ENCODE results near the gene PCDHGA1. TPM values are rescaled to one million over a fixed set of nuclear protein-coding genes. Genes with fewer than 3 reads are reported as not detected.
A peak's percentile ranks its signal among the peaks of the same experiment; 100 is the strongest.
"Not testable (repeated sequence)": the region's sequence is repeated elsewhere in the genome, so short reads cannot be mapped to it uniquely, and the experiment has no call there.

The PCDHGA1 gene
- total RNA-seq, 1 experiment from 2014 or later: 3.6 TPM

DNA sequence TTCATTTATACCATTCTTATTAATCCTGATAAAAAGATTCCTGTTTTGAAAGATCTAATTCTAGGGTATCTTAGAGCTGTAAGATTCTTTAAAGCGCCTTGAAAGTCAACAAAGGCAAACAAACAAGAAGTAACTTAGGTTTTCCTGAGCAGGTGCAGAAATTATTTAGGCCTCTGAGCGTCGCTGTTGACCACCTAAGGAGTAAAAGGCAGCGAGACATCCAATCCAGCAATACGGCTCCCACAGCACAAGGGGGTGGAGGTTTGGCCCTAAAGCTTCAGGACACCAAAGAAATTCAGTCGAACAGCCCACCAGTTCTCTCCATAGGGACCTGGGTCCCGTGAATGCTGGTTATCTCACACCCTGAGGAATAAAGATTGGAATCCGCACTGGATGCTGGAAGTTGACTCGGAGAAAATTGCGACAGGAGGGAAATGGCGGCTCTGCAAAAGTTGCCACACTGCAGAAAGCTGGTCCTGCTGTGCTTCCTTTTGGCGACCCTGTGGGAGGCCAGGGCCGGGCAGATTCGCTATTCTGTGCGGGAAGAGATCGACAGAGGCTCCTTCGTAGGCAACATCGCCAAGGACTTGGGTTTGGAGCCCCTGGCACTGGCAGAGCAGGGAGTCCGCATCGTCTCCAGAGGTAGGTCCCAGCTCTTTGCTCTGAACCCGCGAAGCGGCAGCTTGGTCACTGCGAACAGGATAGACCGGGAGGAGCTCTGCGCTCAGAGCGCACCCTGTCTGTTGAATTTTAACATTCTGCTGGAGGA, 8.4 kb downstream of the PCDHGA1 start, which contains the start of gene PCDHGA2:
PCDHGA2 (plus strand) TSS at position 223 of the 769 bp plus-strand sequence.
- 0 out of 2 replicates have a peak, but pooled peaks cover 4% of the 10 kb centered on the region for H3K9me3 ChIP-seq (replicated peaks)
- DNase-seq: peak; percentile 31 to 57
- H3K36me3 ChIP-seq: no peaks in the 10 kb centered on the region
- H3K27me3 ChIP-seq: no peaks in the 10 kb centered on the region
- no peak within 1 kb of the TSS for H3K27ac ChIP-seq
- no peaks in the 10 kb centered on the region for H3K4me1 ChIP-seq
- no peak within 1 kb of the TSS for H3K4me3 ChIP-seq

DNA sequence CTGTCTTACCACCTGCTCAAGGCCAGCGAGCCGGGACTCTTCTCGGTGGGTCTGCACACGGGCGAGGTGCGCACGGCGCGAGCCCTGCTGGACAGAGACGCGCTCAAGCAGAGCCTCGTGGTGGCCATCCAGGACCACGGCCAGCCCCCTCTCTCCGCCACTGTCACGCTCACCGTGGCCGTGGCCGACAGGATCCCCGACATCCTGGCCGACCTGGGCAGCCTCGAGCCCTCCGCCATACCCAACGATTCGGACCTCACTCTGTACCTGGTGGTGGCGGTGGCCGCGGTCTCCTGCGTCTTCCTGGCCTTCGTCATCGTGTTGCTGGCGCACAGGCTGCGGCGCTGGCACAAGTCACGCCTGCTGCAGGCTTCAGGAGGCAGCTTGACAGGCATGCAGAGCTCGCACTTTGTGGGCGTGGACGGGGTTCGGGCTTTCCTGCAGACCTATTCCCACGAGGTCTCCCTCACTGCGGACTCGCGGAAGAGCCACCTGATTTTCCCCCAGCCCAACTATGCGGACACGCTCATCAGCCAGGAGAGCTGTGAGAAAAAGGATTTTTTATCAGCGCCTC, 10.6 kb downstream of the PCDHGA1 start:
- not testable (repeated sequence) for H3K27ac ChIP-seq; H3K36me3 ChIP-seq; H3K4me1 ChIP-seq; H3K4me3 ChIP-seq; DNase-seq; H3K27me3 ChIP-seq; H3K9me3 ChIP-seq (replicated peaks)

DNA sequence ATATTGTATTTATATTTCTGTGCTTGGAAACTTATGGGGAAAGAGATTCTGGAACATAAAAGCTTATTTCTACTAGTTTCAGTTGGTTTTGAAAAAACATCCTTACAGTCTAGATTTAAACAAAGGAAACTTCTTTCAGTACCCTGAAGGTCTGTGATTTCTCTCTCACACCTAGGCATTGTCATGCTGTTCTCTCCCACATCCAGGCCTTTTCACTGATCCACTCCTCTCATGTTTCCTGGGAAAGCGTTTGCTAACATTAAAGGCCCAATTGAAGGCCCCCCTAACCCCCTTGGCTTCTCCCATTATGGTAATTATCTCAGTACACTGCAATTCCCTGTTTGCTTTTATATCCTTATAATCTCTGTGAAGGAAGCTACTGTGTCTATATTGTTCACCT, 12.5 kb downstream of the PCDHGA1 start:
- Histone ChIP-seq H3K4me1 (no peaks in the 10 kb centered on the region), H3K9me3 (replicated peaks) (0 out of 2 replicates have a peak, but pooled peaks cover 3% of the 10 kb centered on the region), H3K36me3 (no peaks in the 10 kb centered on the region), H3K27ac (no peak overlapping the region), H3K4me3 (no peak overlapping the region), H3K27me3 (no peaks in the 10 kb centered on the region)
- no peak for DNase-seq

DNA sequence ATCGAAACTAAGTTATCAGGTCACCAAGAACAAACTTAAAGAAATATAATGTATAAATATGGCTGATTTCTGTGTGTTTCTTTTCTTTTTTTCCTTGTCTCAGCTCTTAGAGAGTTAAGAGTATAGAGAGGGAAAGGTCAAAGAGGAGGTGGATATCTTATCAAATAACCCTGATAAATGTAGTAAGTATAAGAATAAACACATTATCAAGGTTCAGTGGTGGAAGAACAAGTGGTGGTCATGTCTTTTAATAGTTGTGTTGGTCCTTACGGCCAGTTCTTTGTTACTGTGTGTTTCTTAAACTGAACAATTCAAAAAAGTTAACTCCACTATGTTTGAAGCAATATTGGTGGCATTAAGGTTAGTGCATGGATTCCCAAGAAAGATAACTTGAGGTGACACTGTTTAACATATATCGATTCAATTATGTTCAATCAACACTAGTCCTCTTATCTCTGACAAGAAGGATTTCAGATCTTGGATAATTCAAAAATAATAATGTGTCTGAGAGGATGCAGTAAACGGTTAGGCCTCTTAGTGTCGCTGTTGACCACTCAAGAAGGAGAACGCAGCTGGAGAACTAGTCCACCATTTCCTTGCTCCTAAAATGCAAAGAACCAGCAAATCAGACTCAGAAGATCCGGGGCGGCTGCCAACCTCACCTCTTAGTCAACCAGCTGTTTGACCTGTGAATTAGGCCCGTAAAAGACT, 13.1 kb downstream of the PCDHGA1 start, which contains the start of gene PCDHGA3:
PCDHGA3 (plus strand) TSS at position 588 of the 711 bp plus-strand sequence. CDS start 205 bp downstream, outside the sequence.
- Histone ChIP-seq H3K4me1 (no peaks in the 10 kb centered on the region), H3K9me3 (replicated peaks) (peaks cover 3% of the 10 kb centered on the region; the same call in 1 of the 2 replicates), H3K36me3 (no peaks in the 10 kb centered on the region), H3K27ac (no peak within 1 kb of the TSS), H3K4me3 (no peak within 1 kb of the TSS), H3K27me3 (no peaks in the 10 kb centered on the region)
- peak in 1 of 2 experiments; percentile 48 for DNase-seq

DNA sequence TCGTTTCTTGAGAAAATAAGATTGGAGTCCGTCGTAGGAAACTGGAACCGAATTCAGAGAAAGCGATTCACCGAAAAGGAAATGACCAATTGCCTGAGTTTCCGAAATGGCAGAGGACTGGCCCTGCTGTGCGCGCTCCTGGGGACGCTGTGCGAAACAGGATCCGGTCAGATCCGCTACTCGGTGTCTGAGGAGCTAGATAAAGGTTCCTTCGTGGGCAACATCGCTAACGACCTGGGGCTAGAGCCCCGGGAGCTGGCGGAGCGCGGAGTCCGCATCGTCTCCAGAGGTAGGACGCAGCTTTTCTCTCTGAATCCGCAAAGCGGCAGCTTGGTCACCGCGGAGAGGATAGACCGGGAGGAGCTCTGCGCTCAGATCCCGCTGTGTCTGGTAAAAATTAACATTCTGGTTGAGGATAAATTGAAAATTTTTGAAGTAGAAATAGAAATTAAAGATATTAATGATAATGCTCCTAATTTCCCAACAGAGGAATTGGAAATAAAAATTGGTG, 13.7 kb downstream of the PCDHGA1 start:
- Histone ChIP-seq H3K4me3 (no peak overlapping the region), H3K9me3 (replicated peaks) (peaks cover 3% of the 10 kb centered on the region; the same call in 1 of the 2 replicates), H3K4me1 (no peaks in the 10 kb centered on the region), H3K36me3 (no peaks in the 10 kb centered on the region), H3K27ac (no peak overlapping the region), H3K27me3 (no peaks in the 10 kb centered on the region)
- no peak for DNase-seq

DNA sequence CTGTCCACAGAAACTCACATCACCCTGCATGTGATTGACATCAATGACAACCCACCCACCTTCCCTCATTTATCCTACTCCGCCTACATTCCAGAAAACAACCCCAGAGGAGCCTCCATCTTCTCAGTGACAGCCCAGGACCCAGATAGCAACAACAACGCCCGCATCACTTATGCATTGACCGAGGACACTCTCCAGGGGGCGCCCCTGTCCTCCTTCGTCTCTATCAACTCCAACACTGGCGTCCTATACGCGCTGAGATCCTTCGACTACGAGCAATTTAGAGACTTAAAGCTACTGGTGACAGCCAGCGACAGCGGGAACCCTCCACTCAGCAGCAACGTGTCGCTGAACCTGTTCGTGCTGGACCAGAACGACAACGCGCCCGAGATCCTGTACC, 15.0 kb downstream of the PCDHGA1 start:
- no peak overlapping the region for H3K4me3 ChIP-seq
- H3K36me3 ChIP-seq: no peaks in the 10 kb centered on the region
- H3K27me3 ChIP-seq: no peaks in the 10 kb centered on the region
- no peak overlapping the region for H3K27ac ChIP-seq
- no peak for DNase-seq
- H3K9me3 ChIP-seq (replicated peaks): peaks cover 3% of the 10 kb centered on the region; the same call in 1 of the 2 replicates
- no peaks in the 10 kb centered on the region for H3K4me1 ChIP-seq

DNA sequence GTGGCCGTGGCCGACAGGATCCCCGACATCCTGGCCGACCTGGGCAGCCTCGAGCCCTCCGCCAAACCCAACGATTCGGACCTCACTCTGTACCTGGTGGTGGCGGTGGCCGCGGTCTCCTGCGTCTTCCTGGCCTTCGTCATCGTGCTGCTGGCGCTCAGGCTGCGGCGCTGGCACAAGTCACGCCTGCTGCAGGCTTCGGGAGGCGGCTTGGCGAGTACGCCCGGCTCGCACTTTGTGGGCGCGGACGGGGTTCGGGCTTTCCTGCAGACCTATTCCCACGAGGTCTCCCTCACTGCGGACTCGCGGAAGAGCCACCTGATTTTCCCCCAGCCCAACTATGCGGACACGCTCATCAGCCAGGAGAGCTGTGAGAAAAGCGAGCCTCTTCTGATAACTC, 15.7 kb downstream of the PCDHGA1 start:
- not testable (repeated sequence) for H3K4me1 ChIP-seq; DNase-seq; H3K9me3 ChIP-seq (replicated peaks); H3K27ac ChIP-seq; H3K36me3 ChIP-seq; H3K27me3 ChIP-seq; H3K4me3 ChIP-seq

DNA sequence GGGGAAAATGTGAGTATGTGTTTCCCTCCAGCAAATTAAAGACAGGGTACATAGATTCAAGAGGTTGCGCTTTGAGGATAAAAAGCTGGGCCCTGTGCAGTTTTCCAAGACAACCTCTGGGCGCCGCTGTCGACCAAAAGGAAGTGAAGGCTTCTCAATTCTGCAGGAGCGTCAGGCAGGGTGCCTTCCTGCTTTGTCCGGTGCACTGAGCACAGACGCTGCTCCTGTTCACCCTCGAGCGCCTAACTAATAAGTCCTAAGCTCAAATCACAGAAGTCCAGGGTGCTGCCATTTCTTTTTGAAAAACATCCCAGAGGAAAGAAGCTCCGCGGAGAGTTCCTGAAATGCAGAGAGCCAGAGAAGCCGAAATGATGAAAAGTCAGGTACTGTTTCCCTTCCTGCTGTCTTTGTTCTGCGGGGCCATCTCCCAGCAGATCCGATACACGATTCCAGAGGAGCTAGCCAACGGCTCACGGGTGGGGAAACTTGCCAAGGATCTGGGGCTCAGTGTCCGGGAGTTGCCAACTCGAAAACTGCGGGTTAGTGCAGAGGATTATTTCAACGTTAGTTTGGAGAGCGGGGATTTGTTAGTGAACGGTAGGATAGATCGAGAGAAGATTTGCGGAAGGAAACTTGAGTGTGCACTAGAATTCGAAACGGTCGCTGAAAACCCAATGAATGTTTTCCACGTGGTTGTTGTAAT, 19.8 kb downstream of the PCDHGA1 start, which contains the start of gene PCDHGB1:
PCDHGB1 (plus strand) TSS at position 183 of the 703 bp plus-strand sequence; CDS start at position 345, 162 bp downstream.
- Histone ChIP-seq H3K9me3 (replicated peaks) (peaks cover 34% of the 10 kb centered on the region), H3K4me1 (0 out of 2 replicates have a peak, but pooled peaks cover 4% of the 10 kb centered on the region), H3K4me3 (peak within 1 kb of the TSS; percentile 65), H3K36me3 (peaks cover 30% of the 10 kb centered on the region), H3K27ac (peak within 1 kb of the TSS; percentile 77), H3K27me3 (no peaks in the 10 kb centered on the region)
- DNase-seq: peak; percentile 92 to 97

DNA sequence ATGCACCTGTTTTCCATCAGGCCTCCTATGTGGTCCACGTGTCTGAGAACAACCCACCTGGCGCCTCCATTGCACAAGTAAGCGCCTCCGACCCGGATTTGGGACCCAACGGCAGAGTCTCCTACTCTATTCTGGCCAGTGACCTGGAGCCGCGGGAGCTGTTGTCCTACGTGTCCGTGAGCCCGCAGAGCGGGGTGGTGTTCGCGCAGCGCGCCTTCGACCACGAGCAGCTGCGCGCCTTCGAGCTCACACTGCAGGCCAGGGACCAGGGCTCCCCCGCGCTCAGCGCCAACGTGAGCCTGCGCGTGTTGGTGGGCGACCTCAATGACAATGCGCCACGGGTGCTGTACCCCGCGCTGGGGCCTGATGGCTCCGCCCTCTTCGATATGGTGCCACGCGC, 21.3 kb downstream of the PCDHGA1 start:
- Histone ChIP-seq H3K9me3 (replicated peaks) (peaks cover 47% of the 10 kb centered on the region), H3K4me3 (no peak overlapping the region), H3K36me3 (peaks cover 45% of the 10 kb centered on the region), H3K27me3 (no peaks in the 10 kb centered on the region), H3K4me1 (0 out of 2 replicates have a peak, but pooled peaks cover 4% of the 10 kb centered on the region), H3K27ac (no peak overlapping the region)
- no peak for DNase-seq

DNA sequence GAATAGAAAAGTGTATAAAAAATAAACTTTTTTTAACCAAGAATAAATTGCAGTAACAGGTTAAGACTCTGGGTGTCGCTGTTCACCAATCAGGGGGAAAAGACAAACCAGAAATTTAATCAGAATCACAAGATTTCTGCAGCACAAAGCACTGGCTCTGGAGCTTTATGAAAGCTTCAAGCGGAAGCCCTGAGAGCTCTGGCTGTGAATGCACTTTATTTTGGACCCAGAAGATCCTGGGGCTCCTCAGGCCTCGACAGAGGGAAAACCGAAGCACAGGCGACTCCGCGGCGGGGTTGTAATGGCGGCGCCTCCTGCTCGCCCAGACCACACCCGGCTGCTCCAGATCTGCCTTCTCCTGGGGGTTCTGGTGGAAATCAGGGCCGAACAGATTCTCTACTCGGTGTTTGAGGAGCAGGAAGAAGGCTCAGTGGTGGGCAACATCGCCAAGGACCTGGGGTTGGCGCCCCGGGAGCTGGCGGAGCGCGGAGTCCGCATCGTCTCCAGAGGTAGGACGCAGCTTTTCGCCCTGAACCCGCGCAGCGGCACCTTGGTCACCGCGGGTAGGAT, 24.7 kb downstream of the PCDHGA1 start, which contains the start of gene PCDHGA4:
PCDHGA4 (plus strand) TSS at position 122 of the 570 bp plus-strand sequence; CDS start at position 209, 87 bp downstream.
- peaks cover 53% of the 10 kb centered on the region for H3K9me3 ChIP-seq (replicated peaks)
- 0 out of 2 replicates have a peak, but pooled peaks cover 4% of the 10 kb centered on the region for H3K4me1 ChIP-seq
- H3K27ac ChIP-seq: no peak within 1 kb of the TSS
- no peak within 1 kb of the TSS for H3K4me3 ChIP-seq
- H3K36me3 ChIP-seq: peaks cover 77% of the 10 kb centered on the region
- no peak for DNase-seq
- H3K27me3 ChIP-seq: no peaks in the 10 kb centered on the region

DNA sequence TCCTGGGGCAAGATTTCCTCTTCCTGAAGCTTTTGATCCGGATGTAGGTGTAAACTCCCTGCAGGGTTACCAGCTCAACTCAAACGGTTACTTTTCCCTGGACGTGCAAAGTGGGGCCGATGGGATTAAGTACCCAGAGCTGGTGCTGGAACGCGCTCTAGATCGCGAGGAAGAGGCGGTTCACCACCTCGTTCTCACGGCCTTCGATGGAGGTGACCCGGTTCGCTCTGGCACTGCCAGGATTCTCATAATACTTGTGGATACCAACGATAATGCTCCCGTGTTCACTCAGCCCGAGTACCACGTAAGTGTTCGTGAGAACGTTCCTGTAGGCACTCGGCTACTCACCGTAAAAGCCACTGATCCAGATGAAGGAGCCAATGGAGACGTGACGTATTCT, 25.3 kb downstream of the PCDHGA1 start:
- H3K27ac ChIP-seq: no peak overlapping the region
- H3K36me3 ChIP-seq: peaks cover 84% of the 10 kb centered on the region
- 0 out of 2 replicates have a peak, but pooled peaks cover 2% of the 10 kb centered on the region for H3K4me1 ChIP-seq
- H3K27me3 ChIP-seq: no peaks in the 10 kb centered on the region
- H3K4me3 ChIP-seq: no peak overlapping the region
- no peak for DNase-seq
- peaks cover 51% of the 10 kb centered on the region for H3K9me3 ChIP-seq (replicated peaks)

DNA sequence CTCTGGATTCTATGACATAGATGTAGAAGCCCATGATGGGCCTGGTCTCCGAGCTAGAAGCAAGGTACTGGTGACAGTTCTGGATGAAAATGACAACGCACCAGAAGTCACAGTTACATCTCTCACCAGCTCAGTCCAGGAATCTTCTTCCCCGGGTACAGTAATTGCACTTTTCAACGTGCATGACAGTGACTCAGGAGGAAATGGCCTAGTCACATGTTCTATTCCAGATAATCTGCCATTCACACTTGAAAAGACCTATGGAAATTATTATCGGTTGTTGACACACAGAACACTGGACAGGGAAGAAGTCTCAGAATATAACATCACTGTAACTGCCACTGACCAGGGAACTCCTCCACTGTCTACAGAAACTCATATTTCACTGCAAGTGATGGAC, 25.8 kb downstream of the PCDHGA1 start:
- Histone ChIP-seq H3K36me3 (peaks cover 83% of the 10 kb centered on the region), H3K27me3 (no peaks in the 10 kb centered on the region), H3K9me3 (replicated peaks) (peaks cover 46% of the 10 kb centered on the region), H3K27ac (no peak overlapping the region), H3K4me1 (no peaks in the 10 kb centered on the region), H3K4me3 (no peak overlapping the region)
- no peak for DNase-seq

DNA sequence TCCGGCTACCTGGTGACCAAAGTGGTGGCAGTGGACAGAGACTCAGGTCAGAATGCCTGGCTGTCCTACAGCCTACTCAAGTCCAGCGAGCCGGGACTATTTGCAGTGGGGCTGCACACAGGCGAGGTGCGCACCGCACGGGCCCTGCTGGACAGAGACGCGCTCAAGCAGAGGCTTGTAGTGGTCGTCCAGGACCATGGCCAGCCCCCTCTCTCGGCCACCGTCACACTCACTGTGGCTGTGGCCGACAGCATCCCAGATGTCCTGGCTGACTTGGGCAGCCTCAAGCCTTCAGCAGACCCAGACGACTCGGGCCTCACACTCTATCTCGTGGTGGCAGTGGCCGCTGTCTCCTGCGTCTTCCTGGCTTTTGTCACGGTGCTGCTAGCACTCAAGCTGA, 26.6 kb downstream of the PCDHGA1 start:
- peaks cover 77% of the 10 kb centered on the region for H3K36me3 ChIP-seq

More for the DNA sequence above, 26.6 kb downstream of the PCDHGA1 start:
- no peaks in the 10 kb centered on the region for H3K27me3 ChIP-seq
- no peaks in the 10 kb centered on the region for H3K4me1 ChIP-seq
- no peak overlapping the region for H3K27ac ChIP-seq
- H3K9me3 ChIP-seq (replicated peaks): peaks cover 41% of the 10 kb centered on the region
- H3K4me3 ChIP-seq: no peak overlapping the region
- DNase-seq: no peak
